Endothelial cell (in vitro differentiated cells): Measurements from ENCODE around the gene FBXW7. TPM values are rescaled to one million over a fixed set of nuclear protein-coding genes. Genes with fewer than 3 reads are reported as not detected.

ENCODE experiments used
- DNase-seq: peaks from one replicate; pipeline ENCODE4 v3.0.0; 2021; ENCODE audit warnings: low spot score
- H3K27ac Mint-ChIP-seq: one replicate; pipeline ENCODE4 v1.8.0; 2021; ENCODE audit warnings: mixed read lengths, inconsistent platforms; ENCODE audit not compliant: unreplicated experiment
- H3K27me3 Mint-ChIP-seq: one replicate; pipeline ENCODE4 v1.8.0; 2021; ENCODE audit warnings: mild to moderate bottlenecking, moderate library complexity, mixed read lengths, inconsistent platforms; ENCODE audit not compliant: unreplicated experiment
- H3K36me3 Mint-ChIP-seq: one replicate; pipeline ENCODE4 v1.8.0; 2021; ENCODE audit warnings: mild to moderate bottlenecking, low read depth, mixed read lengths, inconsistent platforms; ENCODE audit not compliant: unreplicated experiment
- H3K4me1 Mint-ChIP-seq: one replicate; pipeline ENCODE4 v1.8.0; 2021; ENCODE audit warnings: mild to moderate bottlenecking, mixed read lengths, inconsistent platforms; ENCODE audit not compliant: unreplicated experiment
- H3K4me3 Mint-ChIP-seq: one replicate; pipeline ENCODE4 v1.8.0; 2021; ENCODE audit warnings: mild to moderate bottlenecking, mixed read lengths, inconsistent platforms; ENCODE audit not compliant: unreplicated experiment
- H3K9me3 Mint-ChIP-seq: one replicate; pipeline ENCODE4 v1.8.0; 2021; ENCODE audit warnings: mixed read lengths, inconsistent platforms; ENCODE audit not compliant: unreplicated experiment
- total RNA-seq: library from RNA; stranded (reverse); fragmentation: NEBNext Ultra II Directional; extraction: Animal tissue kit (Norgen Biotek cat#: 25700); gene quantifications from one replicate; pipeline ENCODE4 v1.2.1, GENCODE V29; 2021; ENCODE audit not compliant: unreplicated experiment
- TF ChIP-seq, protein P1 (sequence below): fragments of 200-600 bp; sonication (generic); IDR thresholded peaks from one replicate; pipeline ENCODE4 v1.5.0; 2021; ENCODE audit warnings: antibody characterized with exemption; ENCODE audit not compliant: unreplicated experiment

The FBXW7 gene
- total RNA-seq, 1 donor from 2014 or later = 44.7 TPM

DNA sequence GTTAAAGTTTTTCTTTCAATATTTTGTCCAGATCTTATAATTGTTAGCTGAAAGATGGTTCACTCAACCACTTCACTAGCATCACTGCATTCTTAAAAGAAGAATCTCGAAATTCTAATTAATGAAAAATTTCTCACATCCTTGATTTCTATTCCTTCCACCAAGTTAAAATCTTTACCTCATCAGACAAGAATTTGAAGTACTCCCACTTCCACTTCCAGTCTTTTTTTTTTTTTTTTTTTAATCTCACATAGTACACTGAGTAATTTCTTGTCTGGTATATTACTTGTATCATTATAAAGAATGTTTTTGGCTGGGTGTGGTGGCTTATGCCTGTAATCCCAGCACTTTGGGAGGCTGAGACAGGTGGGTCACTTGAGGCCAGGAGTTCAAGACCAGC is 73.2 kb downstream of the FBXW7 start:
- Mint-ChIP-seq H3K27me3 (peaks cover 2% of the 10 kb centered on the region), H3K4me3 (no peak overlapping the region), H3K36me3 (no peaks in the 10 kb centered on the region), H3K27ac (peak overlapping the region; percentile 64), H3K4me1 (peaks cover 51% of the 10 kb centered on the region), H3K9me3 (no peaks in the 10 kb centered on the region)
- TF ChIP-seq, protein P1, sequence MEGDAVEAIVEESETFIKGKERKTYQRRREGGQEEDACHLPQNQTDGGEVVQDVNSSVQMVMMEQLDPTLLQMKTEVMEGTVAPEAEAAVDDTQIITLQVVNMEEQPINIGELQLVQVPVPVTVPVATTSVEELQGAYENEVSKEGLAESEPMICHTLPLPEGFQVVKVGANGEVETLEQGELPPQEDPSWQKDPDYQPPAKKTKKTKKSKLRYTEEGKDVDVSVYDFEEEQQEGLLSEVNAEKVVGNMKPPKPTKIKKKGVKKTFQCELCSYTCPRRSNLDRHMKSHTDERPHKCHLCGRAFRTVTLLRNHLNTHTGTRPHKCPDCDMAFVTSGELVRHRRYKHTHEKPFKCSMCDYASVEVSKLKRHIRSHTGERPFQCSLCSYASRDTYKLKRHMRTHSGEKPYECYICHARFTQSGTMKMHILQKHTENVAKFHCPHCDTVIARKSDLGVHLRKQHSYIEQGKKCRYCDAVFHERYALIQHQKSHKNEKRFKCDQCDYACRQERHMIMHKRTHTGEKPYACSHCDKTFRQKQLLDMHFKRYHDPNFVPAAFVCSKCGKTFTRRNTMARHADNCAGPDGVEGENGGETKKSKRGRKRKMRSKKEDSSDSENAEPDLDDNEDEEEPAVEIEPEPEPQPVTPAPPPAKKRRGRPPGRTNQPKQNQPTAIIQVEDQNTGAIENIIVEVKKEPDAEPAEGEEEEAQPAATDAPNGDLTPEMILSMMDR = no peak
- DNase-seq = no peak

DNA sequence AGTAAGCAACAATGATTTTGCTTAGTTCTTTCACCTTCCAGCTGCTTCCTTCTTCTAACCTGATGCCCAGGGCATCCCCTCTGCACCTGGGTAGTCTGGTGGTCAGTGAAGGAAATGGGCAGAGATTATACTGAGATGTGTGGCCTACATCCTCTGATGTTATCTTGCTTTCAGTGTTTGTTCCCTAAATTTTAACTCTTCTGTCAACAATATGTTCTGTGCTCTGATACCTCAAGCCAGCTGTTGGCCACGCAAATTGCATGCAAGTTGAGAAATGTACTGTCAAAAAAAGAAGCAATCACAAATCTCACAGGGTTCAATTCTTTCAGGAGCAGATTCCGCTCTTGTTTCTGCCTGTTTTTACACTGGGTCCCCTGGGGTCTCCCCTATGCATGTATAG is 73.8 kb downstream of the FBXW7 start:
- no peaks in the 10 kb centered on the region for H3K36me3 Mint-ChIP-seq
- H3K27ac Mint-ChIP-seq = peak overlapping the region; percentile 25
- DNase-seq = no peak
- H3K27me3 Mint-ChIP-seq = peaks cover 2% of the 10 kb centered on the region
- H3K4me1 Mint-ChIP-seq = peaks cover 51% of the 10 kb centered on the region
- TF ChIP-seq, protein P1 = no peak
- no peak overlapping the region for H3K4me3 Mint-ChIP-seq
- no peaks in the 10 kb centered on the region for H3K9me3 Mint-ChIP-seq

DNA sequence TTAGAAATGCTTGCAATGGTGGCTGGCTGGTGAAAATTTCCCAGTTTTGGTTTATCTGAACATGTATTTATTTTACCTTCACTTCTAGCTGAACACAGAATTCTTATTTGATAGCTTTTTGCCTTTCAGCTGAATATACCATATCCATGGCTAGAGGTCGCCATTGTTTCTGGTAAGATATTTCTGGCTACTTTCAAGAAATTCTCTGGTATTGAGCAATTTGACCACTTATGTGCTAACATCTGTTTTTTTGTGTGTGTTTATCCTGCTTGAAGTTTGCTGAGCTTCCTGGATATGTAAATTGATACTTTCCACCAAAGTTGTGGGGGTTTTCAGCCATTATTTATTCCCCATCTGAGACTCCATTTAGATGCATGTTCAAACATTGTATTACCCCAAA is 75.4 kb downstream of the FBXW7 start:
- TF ChIP-seq, protein P1 = no peak
- Mint-ChIP-seq H3K4me1 (peaks cover 51% of the 10 kb centered on the region), H3K36me3 (no peaks in the 10 kb centered on the region), H3K4me3 (no peak overlapping the region), H3K27me3 (peaks cover 2% of the 10 kb centered on the region), H3K9me3 (no peaks in the 10 kb centered on the region), H3K27ac (peak overlapping the region; percentile 78)
- DNase-seq = no peak

DNA sequence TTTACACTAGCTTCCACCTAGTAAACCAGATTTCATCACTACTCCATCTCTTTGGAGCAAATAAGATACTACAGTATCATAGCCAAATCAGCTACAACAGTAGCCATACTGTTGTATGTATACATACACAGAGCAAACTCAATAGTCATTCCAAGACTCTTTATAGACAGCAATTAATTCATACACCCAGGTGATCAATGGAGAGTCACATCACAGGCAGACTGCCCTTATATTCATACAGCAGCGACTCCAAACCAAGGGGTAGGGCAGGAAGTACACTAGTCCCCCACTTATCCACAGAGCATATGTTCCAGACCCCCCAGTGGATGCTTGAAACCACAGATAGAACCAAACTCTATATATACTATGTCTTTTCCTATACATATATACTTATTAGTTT is 76.6 kb downstream of the FBXW7 start:
- peaks cover 2% of the 10 kb centered on the region for H3K27me3 Mint-ChIP-seq
- H3K4me1 Mint-ChIP-seq = peaks cover 43% of the 10 kb centered on the region
- no peaks in the 10 kb centered on the region for H3K9me3 Mint-ChIP-seq
- no peaks in the 10 kb centered on the region for H3K36me3 Mint-ChIP-seq
- H3K27ac Mint-ChIP-seq = no peak overlapping the region
- DNase-seq = no peak
- H3K4me3 Mint-ChIP-seq = no peak overlapping the region
- TF ChIP-seq, protein P1 = no peak

DNA sequence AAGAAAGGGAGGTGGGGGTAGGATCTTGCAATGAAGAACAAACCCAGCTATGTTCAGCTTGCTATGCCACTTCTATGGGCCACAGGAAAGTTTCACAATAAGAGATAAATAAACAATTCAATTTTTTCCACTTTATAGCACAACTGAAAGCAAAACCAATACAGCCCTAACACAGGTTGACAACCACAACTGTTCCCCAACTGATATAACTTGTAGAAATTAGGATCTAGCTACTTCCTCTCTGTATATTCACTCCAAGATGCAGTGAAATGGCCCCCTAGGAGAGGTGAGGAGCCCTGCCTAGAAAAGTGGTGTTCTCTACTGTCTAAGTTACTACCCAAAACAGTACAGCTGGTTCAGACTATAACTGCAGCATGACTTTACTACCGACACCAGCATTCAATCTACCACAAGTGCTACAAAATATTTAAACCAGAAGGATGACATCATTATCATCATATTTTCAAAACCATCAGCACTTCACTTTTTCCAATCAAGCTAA is 77.0 kb downstream of the FBXW7 start:
- no peaks in the 10 kb centered on the region for H3K36me3 Mint-ChIP-seq
- H3K27me3 Mint-ChIP-seq = peaks cover 2% of the 10 kb centered on the region
- H3K9me3 Mint-ChIP-seq = no peaks in the 10 kb centered on the region
- TF ChIP-seq, protein P1 = no peak
- peaks cover 39% of the 10 kb centered on the region for H3K4me1 Mint-ChIP-seq
- DNase-seq = no peak
- no peak overlapping the region for H3K4me3 Mint-ChIP-seq
- H3K27ac Mint-ChIP-seq = peak overlapping the region; percentile 57
